ENCODE measurements around the gene PRDM1. TPM values are rescaled to one million over a fixed set of nuclear protein-coding genes. Genes with fewer than 3 reads are reported as not detected.

Gene PRDM1
- total RNA-seq, 4 donors from 2014 or later: 31.3 to 51.9 (median 40.9) TPM

GRCh38 chr6:106126482-106126881, 40.3 kb downstream of the PRDM1 start:
- H3K4me3 ChIP-seq (ENCODE audit: low read depth, poor library complexity, severe bottlenecking): no peak overlapping the region
- TF ChIP-seq POLR2A (IDR thresholded peaks at IDR 0.05) (no peak), CTCF (IDR thresholded peaks at IDR 0.05) (no peak)
- intact Hi-C loops (cut with DNase I; ENCODE audit: low total_unique reads): no loop called here
- WGBS, 2 donors: 78 to 86% methylated on average over 3 of the region's 3 CpGs
- no peak for DNase-seq (ENCODE audit: low spot score in 2 of 2)

- no peak overlapping the region for H3K4me3 ChIP-seq (ENCODE audit: low read depth, poor library complexity, severe bottlenecking)
- TF ChIP-seq POLR2A (IDR thresholded peaks at IDR 0.05): no peak
- TF ChIP-seq CTCF (IDR thresholded peaks at IDR 0.05): no peak
- intact Hi-C loops (cut with DNase I; ENCODE audit: low total_unique reads): no loop called here
- peak in 1 of 2 donors; percentile 58 for DNase-seq (ENCODE audit: low spot score in 2 of 2)
- 53 to 56% methylated on average over 9 of the region's 9 CpGs for WGBS, 2 donors
Measured at GRCh38 chr6:106128981-106129781, 43.0 kb downstream of the PRDM1 start.

- DNase-seq (ENCODE audit: low spot score in 2 of 2): peak in 1 of 2 donors; percentile 61
- intact Hi-C loops (cut with DNase I; ENCODE audit: low total_unique reads): no loop called here
- no peak overlapping the region for H3K4me3 ChIP-seq (ENCODE audit: low read depth, poor library complexity, severe bottlenecking)
- TF ChIP-seq POLR2A (IDR thresholded peaks at IDR 0.05): no peak
- no peak for TF ChIP-seq CTCF (IDR thresholded peaks at IDR 0.05)
- 78% methylated on average over 10 of the region's 10 CpGs for WGBS, 2 donors
Measured at GRCh38 chr6:106132153-106132698, 46.1 kb downstream of the PRDM1 start.

- TF ChIP-seq POLR2A (IDR thresholded peaks at IDR 0.05): no peak
- no peak for TF ChIP-seq CTCF (IDR thresholded peaks at IDR 0.05)
- intact Hi-C loops (cut with DNase I; ENCODE audit: low total_unique reads): no loop called here
- peak in 1 of 2 donors; percentile 54 for DNase-seq (ENCODE audit: low spot score in 2 of 2)
- 77 to 79% methylated on average over 6 of the region's 6 CpGs for WGBS, 2 donors
- no peak overlapping the region for H3K4me3 ChIP-seq (ENCODE audit: low read depth, poor library complexity, severe bottlenecking)
Measured at GRCh38 chr6:106133040-106133439, 46.9 kb downstream of the PRDM1 start.

GRCh38 chr6:106134087-106134770, 48.1 kb downstream of the PRDM1 start:
- no peak for TF ChIP-seq POLR2A (IDR thresholded peaks at IDR 0.05)
- no peak for TF ChIP-seq CTCF (IDR thresholded peaks at IDR 0.05)
- intact Hi-C loops (cut with DNase I; ENCODE audit: low total_unique reads): no loop called here
- H3K4me3 ChIP-seq (ENCODE audit: low read depth, poor library complexity, severe bottlenecking): no peak overlapping the region
- DNase-seq (ENCODE audit: low spot score in 2 of 2): peak in 1 of 2 donors; percentile 77
- 70 to 74% methylated on average over 17 of the region's 17 CpGs for WGBS, 2 donors
